Right lobe of liver (tissue), 4 donors: ENCODE results near the gene RAI1.

Source experiments
- POLR2A ChIP-seq: fragments of 450-650 bp; IDR thresholded peaks from one replicate; pipeline ENCODE4 v1.6.1; 2017; ENCODE audit warnings: antibody characterized with exemption, mild to moderate bottlenecking
- TF ChIP-seq, protein P1 (sequence below), 4 donors: fragments of 200-600 bp in 3 of 4; fragments of 450-650 bp in 1 of 4; IDR thresholded peaks; one replicate each; pipeline versions ENCODE4 v1.5.1 to v1.8.0; 2016 to 2022; ENCODE audit warnings: antibody characterized with exemption in 4 of 4, mild to moderate bottlenecking in 2 of 4
- donor health status: DM: no; HTN: no; CAD: no.
- donor health status: DM: no; HTN: no; CAD: no.
- donor health status: DM: no; HTN: yes; CAD: no.

DNA sequence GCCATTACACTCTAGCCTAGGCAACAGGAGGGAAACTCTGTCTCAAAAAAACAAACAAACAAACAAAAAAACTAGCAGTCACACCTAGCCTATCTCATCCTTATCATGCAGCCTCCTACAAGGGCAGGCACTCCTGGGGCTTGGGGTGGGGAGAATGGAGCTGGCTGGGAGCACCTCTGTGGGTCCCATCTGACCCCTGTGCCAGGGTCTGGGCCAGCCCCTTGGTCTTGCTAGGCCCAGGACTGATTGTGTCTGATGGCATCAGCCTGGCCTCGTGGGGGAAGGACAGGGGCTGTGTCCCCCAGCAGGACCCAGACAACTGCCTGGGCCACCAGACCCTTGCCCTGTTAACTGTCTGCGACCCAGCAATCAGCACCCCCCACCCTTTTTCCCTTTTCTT lies 105.7 kb downstream of the RAI1 start:
- TF ChIP-seq, protein P1, sequence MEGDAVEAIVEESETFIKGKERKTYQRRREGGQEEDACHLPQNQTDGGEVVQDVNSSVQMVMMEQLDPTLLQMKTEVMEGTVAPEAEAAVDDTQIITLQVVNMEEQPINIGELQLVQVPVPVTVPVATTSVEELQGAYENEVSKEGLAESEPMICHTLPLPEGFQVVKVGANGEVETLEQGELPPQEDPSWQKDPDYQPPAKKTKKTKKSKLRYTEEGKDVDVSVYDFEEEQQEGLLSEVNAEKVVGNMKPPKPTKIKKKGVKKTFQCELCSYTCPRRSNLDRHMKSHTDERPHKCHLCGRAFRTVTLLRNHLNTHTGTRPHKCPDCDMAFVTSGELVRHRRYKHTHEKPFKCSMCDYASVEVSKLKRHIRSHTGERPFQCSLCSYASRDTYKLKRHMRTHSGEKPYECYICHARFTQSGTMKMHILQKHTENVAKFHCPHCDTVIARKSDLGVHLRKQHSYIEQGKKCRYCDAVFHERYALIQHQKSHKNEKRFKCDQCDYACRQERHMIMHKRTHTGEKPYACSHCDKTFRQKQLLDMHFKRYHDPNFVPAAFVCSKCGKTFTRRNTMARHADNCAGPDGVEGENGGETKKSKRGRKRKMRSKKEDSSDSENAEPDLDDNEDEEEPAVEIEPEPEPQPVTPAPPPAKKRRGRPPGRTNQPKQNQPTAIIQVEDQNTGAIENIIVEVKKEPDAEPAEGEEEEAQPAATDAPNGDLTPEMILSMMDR (IDR thresholded peaks at IDR 0.05), result no peak
- no peak for TF ChIP-seq POLR2A
